22Rv1 (cell line): ENCODE data around the gene GNPTAB.

ENCODE experiments used
- CTCF ChIP-seq: fragments of 450-650 bp; IDR thresholded peaks from 2 replicates; pipeline ENCODE4 v1.5.1; 2017; ENCODE audit warnings: mild to moderate bottlenecking
- ZFX ChIP-seq: fragments of 450-650 bp; IDR thresholded peaks from 2 replicates; pipeline ENCODE4 v1.6.1; 2017; ENCODE audit warnings: antibody characterized with exemption, borderline replicate concordance

DNA sequence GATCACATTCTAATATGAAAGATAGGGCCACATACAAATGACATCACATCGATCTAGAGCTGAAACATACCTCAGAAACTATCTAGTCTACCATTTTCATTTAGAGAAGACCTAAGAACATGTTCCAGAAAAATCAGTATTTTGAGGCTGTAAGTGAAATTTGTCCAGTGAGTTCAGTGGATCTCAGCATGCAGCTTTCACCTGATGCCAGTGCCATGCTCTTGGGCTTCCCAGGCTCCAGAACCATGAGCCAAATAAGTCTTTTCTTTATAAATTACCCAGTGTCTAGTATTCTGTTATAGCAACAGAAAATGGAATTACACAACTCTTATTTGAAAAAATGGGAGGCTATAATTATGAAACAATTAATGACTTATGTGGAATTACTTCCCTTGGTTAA is 124.4 kb downstream of the GNPTAB start:
- TF ChIP-seq CTCF (no peak), ZFX (no peak)
